Endothelial cell of umbilical vein (primary cell): ENCODE results near the gene SKIL. TPM values are rescaled to one million over a fixed set of nuclear protein-coding genes. Genes with fewer than 3 reads are reported as not detected.

Source experiments
- BruUV-seq: library from RNA; stranded (reverse); fragments of 400-500 nt; replicated peaks from 2 replicates; lab custom pipeline; 2021; lab: Mats Ljungman, UMichigan
- CTCF ChIA-PET: fragments of 300-600, 350-600 bp; sonication (Branson Sonifier 250); formaldehyde crosslinking; loops from one replicate; lab custom pipeline; 2021; ENCODE audit warnings: antibody characterized with exemption, inconsistent platforms; lab: Charles Lee
- POLR2A ChIA-PET: fragments of 300-600, 350-600 bp; sonication (Branson Sonifier 250); formaldehyde crosslinking; loops from one replicate; lab custom pipeline; 2021; ENCODE audit warnings: antibody characterized with exemption, inconsistent platforms; lab: Charles Lee
- DNase-seq: peaks from one replicate; pipeline ENCODE4 v3.0.0-alpha.2; 2011; ENCODE audit warnings: low read depth, low spot score
- FAIRE-seq: peaks from 2 replicates; lab custom pipeline; 2011; peaks lifted over from hg19 to GRCh38; lab: Jason Lieb, UNC
- H2AFZ ChIP-seq: 2 replicates; pipeline ENCODE4 v1.6.0; 2012; ENCODE audit warnings: low read depth, low read length, control low read depth, inconsistent platforms
- H3K27ac ChIP-seq: 2 replicates; pipeline ENCODE4 v1.5.1; 2011; ENCODE audit warnings: low read depth, mild to moderate bottlenecking, control low read depth, low read length, moderate library complexity; ENCODE audit not compliant: insufficient read depth
- H3K27me3 ChIP-seq, 2 experiments: 2 replicates each; pipeline versions ENCODE4 v1.6.0 to v1.6.1; 2011; ENCODE audit warnings: low read length in 2 of 2, mixed read lengths in 1 of 2; ENCODE audit not compliant: control insufficient read depth in 2 of 2, insufficient read depth in 2 of 2
- H3K36me3 ChIP-seq, 2 experiments: 2 replicates in 1 of 2; 3 replicates in 1 of 2; pipeline ENCODE4 v1.5.1; 2011; ENCODE audit warnings: low read length in 2 of 2, mild to moderate bottlenecking in 1 of 2, moderate library complexity in 1 of 2; ENCODE audit not compliant: control insufficient read depth in 2 of 2, insufficient read depth in 2 of 2; ENCODE audit errors: extremely low read depth in 1 of 2
- H3K4me1 ChIP-seq: 3 replicates; pipeline ENCODE4 v1.5.1; 2011; ENCODE audit warnings: mild to moderate bottlenecking, low read length; ENCODE audit not compliant: control insufficient read depth, insufficient read depth; ENCODE audit errors: extremely low read depth
- H3K4me2 ChIP-seq: 2 replicates; pipeline ENCODE4 v1.6.1; 2011; ENCODE audit warnings: low read length, control low read depth, mixed read lengths; ENCODE audit not compliant: insufficient read depth
- H3K4me3 ChIP-seq, 3 experiments: fragments of 200-600 bp in 1 of 3; sonication (generic), shearing (Covaris generic) in 1 of 3; replicated peaks in 1 of 3; 2 replicates each; pipeline ENCODE4 v1.5.1; 2011 to 2016; ENCODE audit warnings: control low read depth in 3 of 3, low read length in 3 of 3, mild to moderate bottlenecking in 2 of 3, inconsistent platforms in 1 of 3, low read depth in 1 of 3, moderate library complexity in 1 of 3; ENCODE audit not compliant: insufficient read depth in 1 of 3
- H3K79me2 ChIP-seq: 2 replicates; pipeline ENCODE4 v1.6.0; 2012; ENCODE audit warnings: low read length, inconsistent platforms; ENCODE audit not compliant: control insufficient read depth, insufficient read depth
- H3K9ac ChIP-seq: replicated peaks from 2 replicates; pipeline ENCODE3; 2011; ENCODE audit warnings: low read length, control low read depth; ENCODE audit not compliant: insufficient read depth; ENCODE audit errors: extremely low read depth
- H3K9me1 ChIP-seq: replicated peaks from 3 replicates; pipeline ENCODE4 v1.6.0; 2011; ENCODE audit warnings: mild to moderate bottlenecking, low read length; ENCODE audit not compliant: control insufficient read depth, insufficient read depth; ENCODE audit errors: extremely low read depth
- H3K9me3 ChIP-seq: replicated peaks from 2 replicates; pipeline ENCODE4 v1.5.1; 2012; ENCODE audit warnings: low read length, inconsistent platforms; ENCODE audit not compliant: control insufficient read depth, insufficient read depth
- H4K20me1 ChIP-seq: replicated peaks from 2 replicates; pipeline ENCODE3; 2011; ENCODE audit warnings: mild to moderate bottlenecking, low read length; ENCODE audit not compliant: control insufficient read depth, insufficient read depth; ENCODE audit errors: extremely low read depth
- EZH2 ChIP-seq: IDR thresholded peaks from 2 replicates; pipeline ENCODE4 v1.6.1; 2012; ENCODE audit warnings: borderline replicate concordance, low read depth, mild to moderate bottlenecking, moderate library complexity, low read length, inconsistent platforms; ENCODE audit not compliant: severe bottlenecking
- FOS ChIP-seq: IDR thresholded peaks from 2 replicates; pipeline ENCODE4 v1.6.1; 2011; ENCODE audit warnings: mild to moderate bottlenecking, low read length, moderate library complexity, borderline replicate concordance; ENCODE audit not compliant: insufficient read depth
- GATA2 ChIP-seq: IDR thresholded peaks from 2 replicates; pipeline ENCODE4 v1.7.0; 2011; ENCODE audit warnings: low read depth, mild to moderate bottlenecking, moderate library complexity, mixed read lengths, low read length; ENCODE audit not compliant: insufficient read length, insufficient read depth
- MAX ChIP-seq: IDR thresholded peaks from 2 replicates; pipeline ENCODE4 v1.6.1; 2011; ENCODE audit not compliant: insufficient read depth, insufficient read length
- MYC ChIP-seq: IDR thresholded peaks from one replicate; pipeline ENCODE4 v1.6.1; 2011; ENCODE audit warnings: mild to moderate bottlenecking, low read depth, low read length
- POLR2A ChIP-seq: IDR thresholded peaks from 2 replicates; pipeline ENCODE4 v1.6.1; 2012; ENCODE audit warnings: low read depth, mild to moderate bottlenecking, control low read depth, low read length
- POLR2AphosphoS5 ChIP-seq: IDR thresholded peaks from 2 replicates; pipeline ENCODE4 v1.6.1; 2012; ENCODE audit warnings: low read depth, mild to moderate bottlenecking, control low read depth, low read length, moderate library complexity; ENCODE audit not compliant: insufficient read depth
- dilution Hi-C: fragments of 300-500 bp; cut with MboI; formaldehyde crosslinking; loops from one replicate; pipeline ENCODE4 v1.15.0; 2019; ENCODE audit warnings: low sequenced_read_pairs; ENCODE audit not compliant: extremely low pct_ligation_motif_present
- intact Hi-C: fragments of 100-400 bp; cut with micrococcal nuclease; formaldehyde crosslinking; loops from one replicate; pipeline ENCODE4 v1.10.0; 2022
- polyA plus RNA-seq, 4 experiments: library from polyadenylated mRNA; depleted of rRNA in 3 of 4; stranded (reverse) in 3 of 4; unstranded in 1 of 4; fragments of >200 nt; gene quantifications; 2 replicates each; pipeline versions ENCODE4 v1.2.1 to v1.2.3, GENCODE V29; 2011 to 2012; ENCODE audit warnings: missing spikeins in 1 of 4
- total RNA-seq: library from RNA; stranded (reverse); gene quantifications from 2 replicates; pipeline ENCODE4 v1.2.3, GENCODE V29; 2021

SKIL gene
- total and polyA plus RNA-seq, 2 donors (not counting 3 experiments of a cell fraction or from before 2014, with no cell fraction given), result 18.4 to 135 TPM

GRCh38 chr3:170417090-170417489 lies 59.6 kb downstream of the SKIL start:
- intact Hi-C loops (no loop called here), dilution Hi-C loops (no loop called here)
- Histone ChIP-seq H3K79me2 (peaks cover 40% of the 10 kb centered on the region), H3K4me2 (no peak overlapping the region), H3K9me1 (no peaks in the 10 kb centered on the region), H3K27me3 (no peaks in the 10 kb centered on the region), H3K9ac (no peak overlapping the region), H2AFZ (no peak overlapping the region), H3K27ac (no peak overlapping the region), H3K9me3 (no peaks in the 10 kb centered on the region), H3K36me3 (peaks cover 0 to 3% of the 10 kb centered on the region in 2 experiments), H4K20me1 (no peaks in the 10 kb centered on the region), H3K4me1 (peaks cover 24% of the 10 kb centered on the region), H3K4me3 (no peak overlapping the region)
- POLR2A ChIA-PET, result no interaction called here
- DNase-seq, result no peak
- no TSS peak for BruUV-seq
- CTCF ChIA-PET, result interaction anchor here (9.8 to 11.4 kb wide), 2 partner anchors 395 to 432 kb away, joined by 177 to 525 read pairs; no protein-coding TSS in a partner anchor
- FAIRE-seq, result no peak
- TF ChIP-seq EZH2 (no peak), MYC (no peak), MAX (no peak), POLR2AphosphoS5 (no peak), GATA2 (no peak), POLR2A (no peak), FOS (no peak)
